C4-2B (cell line): ENCODE results near the gene ZNF366.

ENCODE experiments used
- H3K27ac ChIP-seq: fragments of 450-650 bp; 2 replicates; pipeline ENCODE4 v1.5.1; 2017
- CTCF ChIP-seq: fragments of 450-650 bp; conservative IDR thresholded peaks from 2 replicates; pipeline ENCODE4 v1.5.1; 2017; ENCODE audit warnings: mild to moderate bottlenecking
- ZFX ChIP-seq: fragments of 450-650 bp; IDR thresholded peaks from 2 replicates; pipeline ENCODE4 v1.6.1; 2017

The ZNF366 gene

GRCh38 chr5:72458407-72458806, 48.8 kb downstream of the ZNF366 start:
- TF ChIP-seq CTCF (no peak), ZFX (no peak)

GRCh38 chr5:72457491-72457890, 49.7 kb downstream of the ZNF366 start:
- no peak for TF ChIP-seq ZFX
- TF ChIP-seq CTCF = no peak
- no peak overlapping the region for H3K27ac ChIP-seq

More at GRCh38 chr5:72458407-72458806, 48.8 kb downstream of the ZNF366 start:
- H3K27ac ChIP-seq = no peak overlapping the region

GRCh38 chr5:72456391-72457074, 50.7 kb downstream of the ZNF366 start:
- no peak overlapping the region for H3K27ac ChIP-seq
- TF ChIP-seq ZFX (no peak), CTCF (no peak)

- no peak overlapping the region for H3K27ac ChIP-seq
These were observed 51.7 kb downstream of the ZNF366 start for GRCh38 chr5:72455476-72455875.

DNA sequence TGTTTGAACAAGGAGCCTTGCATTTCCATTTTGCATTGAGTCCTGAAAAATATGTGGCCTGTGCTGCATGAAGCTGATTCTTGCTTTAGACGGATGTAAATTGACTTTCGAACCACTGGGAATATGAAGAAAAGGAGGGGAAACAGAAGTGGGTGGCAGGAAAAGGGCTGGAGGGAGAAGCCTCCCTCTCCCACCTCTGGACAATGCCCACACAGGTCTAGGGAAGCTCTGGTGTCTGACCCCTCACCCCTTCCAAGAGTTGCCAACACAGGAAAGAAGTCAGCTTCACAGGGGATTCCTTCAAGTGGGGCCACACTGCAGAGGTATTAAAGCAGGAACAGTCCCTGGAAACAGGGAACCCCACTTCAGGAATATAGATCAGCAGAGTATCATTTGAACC, 52.2 kb downstream of the ZNF366 start:
- no peak for TF ChIP-seq CTCF
- no peak for TF ChIP-seq ZFX
- no peak overlapping the region for H3K27ac ChIP-seq

More at GRCh38 chr5:72455476-72455875, 51.7 kb downstream of the ZNF366 start:
- no peak for TF ChIP-seq ZFX
- no peak for TF ChIP-seq CTCF

DNA sequence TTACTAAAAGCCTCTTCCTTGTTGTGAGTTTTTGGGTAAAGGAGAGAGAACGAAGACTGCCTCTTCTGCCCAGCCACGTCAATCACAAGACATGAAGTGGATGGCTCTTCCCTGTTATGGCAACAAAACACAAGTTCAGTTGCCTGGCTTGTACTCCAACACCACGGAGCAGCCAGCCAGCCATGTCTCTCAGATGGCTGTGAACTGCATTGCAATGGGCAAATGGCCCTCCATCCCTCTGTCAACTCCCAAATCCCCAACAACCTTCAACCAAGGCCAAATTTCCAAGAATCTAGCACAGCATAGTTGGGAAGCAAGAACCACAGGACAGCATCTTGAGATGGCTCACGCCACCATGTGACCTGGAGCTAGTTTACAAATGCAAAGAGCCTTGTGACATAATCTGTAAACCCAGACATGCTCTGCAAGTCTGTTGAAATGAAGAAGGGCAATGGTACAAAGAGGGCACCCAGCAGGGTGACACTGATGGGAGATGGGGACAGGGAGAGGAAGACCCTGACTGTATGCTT, 53.9 kb downstream of the ZNF366 start:
- TF ChIP-seq CTCF (no peak), ZFX (no peak)
- H3K27ac ChIP-seq = no peak overlapping the region

DNA sequence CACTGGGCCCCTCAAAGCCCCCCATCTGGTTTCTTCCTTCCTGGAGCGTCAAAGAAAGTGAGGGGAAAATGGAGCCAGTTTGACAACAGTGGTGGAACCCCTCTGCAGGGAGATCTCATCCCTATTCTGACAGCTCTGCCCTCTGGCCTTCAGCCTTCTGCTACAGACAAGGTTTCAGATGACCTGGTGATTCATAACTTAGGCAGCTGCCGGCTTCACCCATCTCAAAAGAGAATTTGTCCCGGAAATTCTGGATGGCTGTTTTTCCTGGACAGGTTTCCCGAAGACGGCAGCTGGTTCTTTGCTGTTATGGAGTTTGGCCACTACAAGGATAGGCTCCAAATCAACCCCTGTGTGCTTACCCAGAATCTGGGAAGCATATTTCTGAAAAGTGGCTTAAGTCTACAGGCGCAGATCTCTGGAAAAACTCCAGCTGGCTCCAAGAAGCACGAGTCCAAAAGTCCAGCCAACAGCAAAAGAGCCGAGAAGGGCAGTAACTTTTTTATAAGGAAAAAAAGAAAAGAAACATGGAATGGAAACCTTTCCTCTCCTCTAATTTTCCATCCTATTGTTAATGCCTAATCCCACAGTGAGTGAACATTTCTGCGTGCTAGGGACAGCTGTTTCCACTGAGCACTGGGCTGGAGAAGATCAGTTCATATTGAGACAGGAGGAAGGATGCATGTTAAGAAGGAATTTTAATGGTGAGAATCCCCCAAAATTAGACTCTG, 54.5 kb downstream of the ZNF366 start:
- no peak overlapping the region for H3K27ac ChIP-seq
- TF ChIP-seq ZFX = no peak
- TF ChIP-seq CTCF = no peak
